ENCODE data around the gene APOBEC4. TPM values are rescaled to one million over a fixed set of nuclear protein-coding genes. Genes with fewer than 3 reads are reported as not detected.

The APOBEC4 gene
- not detected in 5 replicates for total RNA-seq (2022; extraction: Qiagen RNA extraction)

GRCh38 chr1:183652547-183653461 is at the start of gene APOBEC4:
TSS of gene APOBEC4 (minus strand) at chr1:183653316. CDS start at chr1:183648781, 4,535 bp downstream.

GRCh38 chr1:183635606-183636333 is 17.3 kb downstream of the APOBEC4 start, which contains the start of gene ARPC5:
TSS of gene ARPC5 (minus strand) at chr1:183635783. CDS start at chr1:183635659, 124 bp downstream.

Other genes with a start within 250 kb of the APOBEC4 start
- gene NMNAT2, start 234.9 kb downstream of the APOBEC4 start, total RNA-seq (2022; extraction: Qiagen RNA extraction) = 0.47 to 0.85 TPM (median 0.70 TPM) in 5 replicates
- 29.4 to 37.7 TPM (median 32.0 TPM) in 5 replicates for gene SMG7, start 180.8 kb downstream of the APOBEC4 start, total RNA-seq (2022; extraction: Qiagen RNA extraction)
- 1.2 to 2.5 TPM (median 1.5 TPM) in 5 replicates for gene NCF2, start 62.9 kb downstream of the APOBEC4 start, total RNA-seq (2022; extraction: Qiagen RNA extraction)
- 148 to 204 TPM (median 164 TPM) in 5 replicates for gene ARPC5, start 17.5 kb downstream of the APOBEC4 start, total RNA-seq (2022; extraction: Qiagen RNA extraction)
- 0.61 to 0.81 TPM (median 0.71 TPM) in 5 replicates for gene RGL1, start 151.8 kb upstream of the APOBEC4 start, total RNA-seq (2022; extraction: Qiagen RNA extraction)

Measured in A549 treated with AZD2906 at 1 μM for 4 hours (cell line).